ENCODE data around the gene TMPRSS11A.

Gene TMPRSS11A

DNA sequence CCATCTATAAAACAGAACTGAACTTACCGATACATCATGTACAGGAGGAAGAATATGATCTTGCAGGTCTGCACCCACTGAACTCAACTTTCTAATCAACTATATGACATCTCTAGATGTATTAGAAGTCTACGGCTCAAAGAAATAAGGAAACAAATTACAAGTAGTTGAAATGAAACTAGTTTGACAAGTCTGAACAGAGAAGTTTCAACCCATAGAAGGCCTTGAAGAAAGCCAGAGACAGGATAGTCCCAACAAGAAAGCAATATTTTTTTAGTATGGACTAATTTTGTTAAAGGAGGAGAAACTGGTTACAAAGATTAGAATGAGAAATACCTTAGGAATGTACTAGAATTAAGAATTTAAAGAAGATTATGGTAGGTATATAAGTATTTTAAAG, at the start of gene TMPRSS11A:
Gene TMPRSS11A, minus strand, starts transcription at position 138 of the 400 bp plus-strand sequence. Its CDS starts 100 bp downstream, at position 38.
- no peak for DNase-seq (ENCODE audit: low spot score)

GRCh38 chr4:68011684-68012083, 48.4 kb upstream of the TMPRSS11A start:
- no peak for DNase-seq (ENCODE audit: low spot score)

- DNase-seq (ENCODE audit: low spot score), result no peak
Observed at GRCh38 chr4:68002906-68003305, 39.6 kb upstream of the TMPRSS11A start.

DNA sequence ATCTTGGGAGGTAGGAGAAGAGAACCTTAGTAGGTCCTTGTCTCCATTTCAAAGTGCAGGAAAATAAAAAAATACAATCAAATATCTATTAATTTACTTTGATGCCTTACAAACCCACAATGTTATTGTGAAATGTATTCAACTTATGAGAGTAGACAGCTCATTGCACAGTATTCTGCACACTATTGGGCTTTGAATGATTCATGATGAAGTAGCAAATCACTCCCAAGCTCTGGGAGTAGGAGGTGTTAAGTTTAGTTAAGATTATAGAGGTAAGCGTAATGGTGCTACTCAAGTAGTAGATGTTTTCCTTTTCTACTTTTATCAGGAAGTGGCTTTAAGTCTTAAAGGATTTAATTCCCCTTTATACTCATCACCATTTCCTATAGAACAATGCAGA, 32.8 kb upstream of the TMPRSS11A start:
- no peak for DNase-seq (ENCODE audit: low spot score)

DNA sequence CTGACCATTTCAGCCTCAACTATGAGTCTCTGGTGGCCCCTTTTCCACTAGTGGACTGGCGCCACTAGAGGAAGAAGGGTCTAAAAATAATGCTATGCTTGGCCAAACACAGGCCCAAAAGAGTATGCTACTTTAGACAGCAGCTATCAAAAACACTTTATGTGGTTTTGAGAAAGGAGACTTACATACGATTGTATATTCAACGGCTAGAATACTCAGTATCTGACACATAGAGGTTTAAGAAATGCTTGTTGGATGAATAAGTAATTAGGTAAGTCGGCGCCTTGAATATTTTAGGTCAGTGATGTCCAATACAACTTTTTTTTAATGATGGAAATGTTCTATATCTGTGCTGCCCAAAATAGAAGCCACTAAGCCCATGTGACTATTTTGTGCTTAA, 25.7 kb upstream of the TMPRSS11A start:
- DNase-seq (ENCODE audit: low spot score), result no peak

- no peak for DNase-seq (ENCODE audit: low spot score)
Observed at GRCh38 chr4:67983333-67983732, 20.0 kb upstream of the TMPRSS11A start.

DNA sequence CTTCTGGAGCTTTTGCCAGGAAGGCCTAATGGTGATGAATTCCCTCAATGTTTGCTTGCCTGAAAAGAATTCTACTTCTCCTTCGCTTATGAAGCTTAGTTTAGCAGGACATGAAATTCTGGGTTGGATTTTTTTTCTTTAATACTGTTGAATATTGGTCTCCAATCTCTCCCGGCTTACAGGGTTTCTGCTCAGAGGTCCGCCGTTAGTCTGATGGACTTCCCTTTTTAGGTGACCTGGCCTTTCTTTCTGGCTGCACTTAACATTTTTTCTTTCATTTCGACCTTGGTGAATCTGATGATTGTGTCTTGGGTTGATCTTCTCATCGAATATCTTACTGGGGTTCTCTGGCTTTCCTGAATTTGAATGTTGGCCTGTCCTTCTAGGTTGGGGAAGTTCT, 17.2 kb upstream of the TMPRSS11A start:
- DNase-seq (ENCODE audit: low spot score), result no peak

DNA sequence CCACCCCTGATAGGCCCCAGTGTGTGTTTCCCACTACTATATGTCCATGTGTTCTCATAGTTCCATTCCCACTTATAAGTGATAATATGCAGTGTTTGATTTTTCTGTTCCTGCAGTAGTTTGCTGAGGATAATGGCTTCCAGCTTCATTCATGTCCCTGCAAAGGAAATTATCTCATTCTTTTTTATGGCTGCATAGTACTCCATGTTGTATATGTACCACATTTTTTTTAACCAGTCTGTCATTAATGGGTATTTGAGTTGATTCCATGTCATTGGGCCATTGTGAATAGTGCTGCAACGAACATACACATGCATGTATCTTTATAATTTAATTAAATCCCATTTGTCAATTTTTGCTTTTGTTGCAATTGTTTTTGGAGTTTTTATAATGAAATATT, 10.3 kb upstream of the TMPRSS11A start:
- no peak for DNase-seq (ENCODE audit: low spot score)

GRCh38 chr4:67954890-67955289, 8.4 kb downstream of the TMPRSS11A start:
- DNase-seq (ENCODE audit: low spot score), result no peak

- DNase-seq (ENCODE audit: low spot score), result no peak
Observed at GRCh38 chr4:67941074-67941473, 22.2 kb downstream of the TMPRSS11A start.

DNA sequence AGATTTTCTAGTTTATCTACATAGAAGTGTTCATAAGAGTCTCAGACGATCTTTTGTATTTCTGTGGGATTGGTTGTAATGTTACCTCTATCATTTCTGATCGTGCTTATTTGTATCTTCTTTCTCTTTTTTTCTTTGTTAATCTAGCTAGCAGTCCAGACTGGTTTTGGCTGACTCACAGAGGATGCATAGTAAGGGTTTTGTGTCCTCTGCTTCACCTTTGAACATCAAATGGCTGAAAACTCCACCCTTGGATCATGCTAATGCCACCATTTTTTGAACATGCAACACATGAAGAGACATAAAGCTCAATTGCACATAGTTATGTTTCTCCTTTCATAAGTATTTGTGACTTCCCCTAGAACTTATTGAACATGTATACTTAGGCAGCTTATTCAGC, 22.8 kb downstream of the TMPRSS11A start:
- no peak for DNase-seq (ENCODE audit: low spot score)

GRCh38 chr4:67939195-67939594, 24.1 kb downstream of the TMPRSS11A start:
- no peak for DNase-seq (ENCODE audit: low spot score)

- DNase-seq (ENCODE audit: low spot score), result no peak
Observed at GRCh38 chr4:67935888-67936287, 27.4 kb downstream of the TMPRSS11A start.

GRCh38 chr4:67934628-67935027, 28.7 kb downstream of the TMPRSS11A start:
- DNase-seq (ENCODE audit: low spot score), result no peak

DNA sequence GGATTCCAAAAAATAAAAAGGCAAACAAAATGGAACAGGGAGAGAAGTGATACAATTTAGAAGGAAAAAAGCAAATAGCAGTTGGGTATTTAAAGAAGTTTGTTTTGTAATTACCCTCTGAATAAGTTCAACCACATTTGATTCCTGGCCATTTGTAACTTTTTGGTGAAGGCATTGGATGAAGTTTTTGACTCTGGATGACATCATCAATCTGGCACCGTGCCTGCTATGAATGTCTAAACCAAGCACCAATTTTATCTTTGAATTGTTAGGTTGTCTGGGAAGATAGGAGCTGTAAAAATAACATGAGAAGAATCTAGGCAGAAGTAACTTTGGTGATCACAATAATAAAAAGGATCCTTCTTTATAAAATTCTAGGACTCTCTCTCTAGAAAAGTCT, 29.5 kb downstream of the TMPRSS11A start:
- DNase-seq (ENCODE audit: low spot score), result no peak

- DNase-seq (ENCODE audit: low spot score), result no peak
Observed at GRCh38 chr4:67933038-67933437, 30.3 kb downstream of the TMPRSS11A start.

- no peak for DNase-seq (ENCODE audit: low spot score)
Observed at GRCh38 chr4:67931256-67931655, 32.0 kb downstream of the TMPRSS11A start.

DNA sequence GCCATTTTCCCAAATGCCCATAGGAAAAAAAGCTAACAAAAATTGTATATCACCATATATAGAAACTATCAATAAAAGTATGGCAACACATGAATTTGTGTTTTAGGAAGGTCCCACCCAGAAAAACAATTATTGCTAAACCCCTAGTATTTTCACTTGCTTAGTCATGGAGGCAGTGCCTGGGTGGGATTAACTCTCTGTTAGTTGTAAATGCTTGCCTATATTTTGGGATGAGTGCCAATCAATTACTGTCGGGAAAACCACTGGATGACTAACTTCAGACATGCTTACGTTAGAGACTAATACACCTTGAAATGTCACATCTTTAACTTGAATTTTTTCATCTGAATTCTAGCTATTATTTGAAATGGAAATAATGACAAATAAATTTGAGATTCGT, 33.9 kb downstream of the TMPRSS11A start:
- no peak for DNase-seq (ENCODE audit: low spot score)

DNA sequence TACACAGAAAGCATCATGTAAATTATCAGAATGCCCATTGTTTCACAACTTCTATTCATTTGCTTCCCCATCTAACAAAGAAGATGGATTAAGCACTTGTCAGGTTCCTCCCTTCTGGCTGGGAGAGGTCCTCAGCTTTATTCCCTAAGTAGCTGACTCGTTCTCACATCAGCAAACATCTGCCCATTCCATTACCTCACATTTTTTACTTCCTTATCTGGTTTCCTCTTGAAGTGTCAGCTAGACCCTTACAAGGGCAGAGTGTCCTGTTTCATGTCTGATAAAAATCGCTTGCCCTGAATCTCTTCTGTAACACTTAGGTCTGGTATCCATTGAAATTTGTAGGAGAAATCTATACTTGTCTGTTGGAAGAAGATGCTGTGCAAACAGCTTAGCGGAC, 34.7 kb downstream of the TMPRSS11A start:
- no peak for DNase-seq (ENCODE audit: low spot score)

DNA sequence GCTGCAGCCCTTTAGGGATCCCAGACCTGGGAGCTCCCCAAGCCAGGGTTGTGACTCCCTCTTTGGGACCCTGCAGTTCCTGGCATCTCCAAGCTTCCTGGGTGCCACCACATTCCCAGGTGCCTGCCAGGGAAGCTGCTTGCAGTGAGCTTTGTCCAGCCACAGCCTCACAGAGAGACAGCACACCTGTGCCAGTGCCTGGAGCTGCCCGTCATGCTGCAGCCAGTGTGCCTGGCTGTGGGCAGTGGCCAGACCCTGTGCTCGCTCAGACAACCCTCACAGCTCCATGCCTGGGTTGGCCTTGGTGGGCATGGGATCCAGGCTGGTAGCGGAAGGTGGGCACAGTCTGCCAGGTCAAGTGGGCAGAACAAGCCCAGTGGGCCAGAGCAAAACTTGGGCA, 36.0 kb downstream of the TMPRSS11A start:
- DNase-seq (ENCODE audit: low spot score), result no peak

DNA sequence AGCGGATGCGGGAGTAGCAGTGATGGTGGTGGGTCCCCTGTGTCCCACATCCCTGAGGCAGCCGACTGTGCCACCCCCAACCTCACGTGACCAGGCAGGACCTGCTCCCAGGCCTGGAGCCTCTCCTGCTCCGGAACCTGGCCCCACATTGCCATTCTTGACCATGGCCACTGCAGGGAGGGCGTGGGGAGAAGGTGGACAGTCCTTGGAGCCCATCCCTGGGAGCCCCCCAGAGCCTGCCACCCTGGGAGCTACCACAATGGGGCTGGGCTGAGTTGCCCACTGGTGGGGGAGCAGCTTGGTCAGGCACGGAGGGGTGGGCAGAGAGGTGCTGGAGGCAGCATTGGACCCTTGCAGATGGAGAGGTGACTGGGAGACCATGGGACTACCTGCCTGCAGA, 36.8 kb downstream of the TMPRSS11A start:
- DNase-seq (ENCODE audit: low spot score), result no peak

DNA sequence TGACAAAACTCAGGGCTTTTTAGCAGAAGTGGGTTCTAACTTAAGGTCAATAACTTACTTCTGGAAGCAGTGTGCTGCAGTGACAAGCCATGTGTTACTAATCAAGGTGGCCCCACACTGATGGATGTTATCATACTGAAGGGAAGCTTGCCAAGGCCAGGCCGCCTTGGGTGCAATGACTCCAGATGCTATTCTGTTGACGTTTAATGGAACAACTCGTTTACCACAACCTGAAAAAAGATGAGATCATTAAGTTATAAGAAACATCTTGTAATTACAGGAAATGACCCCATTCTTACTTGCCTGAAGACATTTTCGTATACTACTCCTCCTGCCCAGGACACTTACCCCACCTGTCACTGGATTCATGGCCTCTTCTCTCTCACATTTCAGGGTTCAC, 40.6 kb downstream of the TMPRSS11A start:
- DNase-seq (ENCODE audit: low spot score), result no peak

- DNase-seq (ENCODE audit: low spot score), result no peak
Observed at GRCh38 chr4:67918428-67918827, 44.9 kb downstream of the TMPRSS11A start.

- no peak for DNase-seq (ENCODE audit: low spot score)
Observed at GRCh38 chr4:67915400-67915966, 47.8 kb downstream of the TMPRSS11A start.

DNA sequence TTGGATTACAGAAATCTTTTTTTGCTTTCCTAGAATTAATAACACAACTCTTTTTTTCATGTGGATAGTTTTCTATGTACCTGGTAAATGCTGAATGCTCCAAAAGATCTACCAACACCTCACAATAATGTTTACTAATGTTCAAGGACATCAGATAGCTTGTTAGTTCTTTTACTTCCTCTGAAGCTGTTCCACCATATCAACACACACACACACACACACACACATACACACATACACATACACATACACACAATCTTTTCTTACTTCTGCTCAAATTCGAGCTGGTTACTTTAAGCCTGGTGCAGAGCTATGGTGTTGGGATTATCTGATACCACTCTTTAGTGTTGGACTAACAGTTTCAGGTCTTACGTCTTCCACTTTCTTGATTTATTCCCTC, 51.2 kb downstream of the TMPRSS11A start:
- no peak for DNase-seq (ENCODE audit: low spot score)

Measured in pons (tissue), 1 donor.